ENCODE results near the gene GRB2.

GRB2 gene

DNA sequence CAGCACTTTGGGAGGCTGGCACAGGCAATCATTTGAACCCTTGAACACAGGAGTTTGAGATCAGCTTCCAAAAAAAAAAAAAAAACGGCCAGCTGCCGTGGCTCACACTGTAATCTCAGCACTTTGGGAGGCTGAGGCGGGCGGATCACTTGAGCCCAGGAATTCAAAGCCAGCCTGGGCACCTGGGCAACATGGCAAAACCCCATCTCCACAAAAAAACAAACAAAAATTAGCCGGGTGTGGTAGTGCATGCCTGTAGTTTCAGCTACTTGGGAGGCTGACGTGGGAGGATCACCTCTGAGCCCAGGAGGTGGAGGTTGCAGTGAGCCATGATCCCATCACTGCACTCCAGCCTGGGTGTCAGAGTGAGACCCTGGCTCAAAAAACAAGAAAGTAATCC, 39.0 kb downstream of the GRB2 start:
- TF ChIP-seq, protein P1, sequence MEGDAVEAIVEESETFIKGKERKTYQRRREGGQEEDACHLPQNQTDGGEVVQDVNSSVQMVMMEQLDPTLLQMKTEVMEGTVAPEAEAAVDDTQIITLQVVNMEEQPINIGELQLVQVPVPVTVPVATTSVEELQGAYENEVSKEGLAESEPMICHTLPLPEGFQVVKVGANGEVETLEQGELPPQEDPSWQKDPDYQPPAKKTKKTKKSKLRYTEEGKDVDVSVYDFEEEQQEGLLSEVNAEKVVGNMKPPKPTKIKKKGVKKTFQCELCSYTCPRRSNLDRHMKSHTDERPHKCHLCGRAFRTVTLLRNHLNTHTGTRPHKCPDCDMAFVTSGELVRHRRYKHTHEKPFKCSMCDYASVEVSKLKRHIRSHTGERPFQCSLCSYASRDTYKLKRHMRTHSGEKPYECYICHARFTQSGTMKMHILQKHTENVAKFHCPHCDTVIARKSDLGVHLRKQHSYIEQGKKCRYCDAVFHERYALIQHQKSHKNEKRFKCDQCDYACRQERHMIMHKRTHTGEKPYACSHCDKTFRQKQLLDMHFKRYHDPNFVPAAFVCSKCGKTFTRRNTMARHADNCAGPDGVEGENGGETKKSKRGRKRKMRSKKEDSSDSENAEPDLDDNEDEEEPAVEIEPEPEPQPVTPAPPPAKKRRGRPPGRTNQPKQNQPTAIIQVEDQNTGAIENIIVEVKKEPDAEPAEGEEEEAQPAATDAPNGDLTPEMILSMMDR (IDR thresholded peaks at IDR 0.05; ENCODE audit: low read depth, low read length), result no peak
- H3K4me3 ChIP-seq (ENCODE audit: low read depth, low read length), result no peak overlapping the region
- H3K36me3 ChIP-seq, result no peaks in the 10 kb centered on the region
- DNase-seq, result no peak
- no peaks in the 10 kb centered on the region for H3K27me3 ChIP-seq (ENCODE audit: insufficient read depth, low read depth, severe bottlenecking)
- H3K27ac ChIP-seq, result no peak overlapping the region
- no peaks in the 10 kb centered on the region for H3K9me3 ChIP-seq (ENCODE audit: severe bottlenecking)

DNA sequence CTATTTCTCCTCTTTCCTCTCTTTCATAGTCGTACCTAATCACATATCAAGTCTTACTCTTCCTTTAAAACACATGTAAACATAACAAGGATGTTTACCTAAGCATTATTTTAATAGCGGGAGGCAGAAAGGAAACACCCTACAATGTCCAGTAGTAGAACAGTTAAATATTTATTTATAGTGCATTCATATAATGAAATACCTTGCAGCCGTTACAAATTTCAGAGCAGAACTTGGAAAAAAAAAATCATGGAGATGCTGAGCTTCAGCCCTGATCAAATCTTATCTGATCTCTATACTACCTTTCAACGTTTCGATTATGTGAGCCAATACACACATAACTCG, 39.6 kb downstream of the GRB2 start:
- no peak for DNase-seq
- H3K9me3 ChIP-seq (ENCODE audit: severe bottlenecking), result no peaks in the 10 kb centered on the region
- H3K27me3 ChIP-seq (ENCODE audit: insufficient read depth, low read depth, severe bottlenecking), result no peaks in the 10 kb centered on the region
- H3K36me3 ChIP-seq, result no peaks in the 10 kb centered on the region
- TF ChIP-seq, protein P1 (IDR thresholded peaks at IDR 0.05; ENCODE audit: low read depth, low read length), result no peak
- no peak overlapping the region for H3K4me3 ChIP-seq (ENCODE audit: low read depth, low read length)
- H3K27ac ChIP-seq, result no peak overlapping the region

DNA sequence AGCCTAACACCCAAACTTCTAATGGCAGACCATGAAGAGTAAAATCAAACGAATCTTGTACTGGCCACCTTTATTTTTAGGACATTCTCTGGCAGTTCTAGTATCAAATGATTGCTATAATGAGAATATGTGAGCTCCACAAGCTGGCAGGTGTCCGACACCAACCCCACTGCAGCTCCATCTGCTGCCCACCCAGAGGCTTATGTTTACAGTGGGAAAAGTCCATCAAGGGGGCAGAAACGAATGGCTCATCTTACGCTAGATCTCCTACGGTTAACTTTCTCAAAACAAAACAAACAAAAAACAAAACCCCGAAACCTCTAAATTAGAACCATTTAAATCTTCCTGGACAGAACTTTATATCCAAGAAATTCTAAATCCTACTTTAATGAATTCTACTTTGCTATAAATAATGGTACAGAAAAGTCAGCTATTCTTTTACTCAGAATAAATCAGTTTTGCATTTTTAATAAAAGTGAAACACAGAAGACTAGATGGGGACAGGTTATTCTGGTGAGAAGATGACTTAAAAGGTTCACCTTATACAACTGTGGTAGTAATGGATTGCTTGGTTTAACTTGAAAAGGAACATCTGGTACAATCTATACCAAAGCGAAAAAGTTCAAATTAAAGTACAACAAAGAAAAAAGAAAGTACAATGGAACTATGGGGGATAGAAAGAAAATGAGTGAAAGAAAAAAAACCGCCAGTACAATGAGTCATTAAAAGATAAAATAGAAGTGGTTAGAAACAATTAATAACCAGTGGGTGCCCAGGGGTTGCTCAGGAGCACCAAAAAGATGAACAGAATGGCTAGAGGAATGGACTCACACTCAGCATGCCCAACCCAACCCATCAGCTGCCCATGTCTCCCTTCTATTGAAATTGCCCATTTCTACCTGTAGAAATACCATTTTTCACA, 40.2 kb downstream of the GRB2 start:
- TF ChIP-seq, protein P1 (IDR thresholded peaks at IDR 0.05; ENCODE audit: low read depth, low read length), result peak; percentile 32; the same call in 1 of the 2 replicates
- no peaks in the 10 kb centered on the region for H3K9me3 ChIP-seq (ENCODE audit: severe bottlenecking)
- H3K27ac ChIP-seq, result no peak overlapping the region
- DNase-seq, result peak; percentile 58
- H3K4me3 ChIP-seq (ENCODE audit: low read depth, low read length), result no peak overlapping the region
- H3K36me3 ChIP-seq, result no peaks in the 10 kb centered on the region
- no peaks in the 10 kb centered on the region for H3K27me3 ChIP-seq (ENCODE audit: insufficient read depth, low read depth, severe bottlenecking)

DNA sequence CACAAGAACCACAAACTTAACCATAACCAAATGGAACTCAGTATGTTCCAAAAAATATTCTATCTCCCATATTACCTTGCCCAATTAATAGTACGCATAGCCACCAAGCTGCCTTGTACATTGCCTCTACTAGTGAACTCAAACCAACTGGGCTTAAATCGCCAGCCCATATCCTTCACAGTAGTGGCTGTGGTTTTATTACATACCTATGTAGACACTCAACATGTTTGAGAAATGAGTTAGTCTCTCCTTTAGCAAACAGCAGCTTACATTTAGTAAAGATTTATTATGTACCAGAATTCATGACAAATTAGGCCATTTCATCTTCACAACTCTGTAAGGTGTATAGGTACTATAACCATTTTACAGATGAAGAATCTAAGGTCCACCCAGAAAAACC, 41.4 kb downstream of the GRB2 start:
- no peak overlapping the region for H3K4me3 ChIP-seq (ENCODE audit: low read depth, low read length)
- no peak overlapping the region for H3K27ac ChIP-seq
- no peaks in the 10 kb centered on the region for H3K27me3 ChIP-seq (ENCODE audit: insufficient read depth, low read depth, severe bottlenecking)
- no peaks in the 10 kb centered on the region for H3K9me3 ChIP-seq (ENCODE audit: severe bottlenecking)
- TF ChIP-seq, protein P1 (IDR thresholded peaks at IDR 0.05; ENCODE audit: low read depth, low read length), result no peak
- H3K36me3 ChIP-seq, result no peaks in the 10 kb centered on the region
- DNase-seq, result no peak

DNA sequence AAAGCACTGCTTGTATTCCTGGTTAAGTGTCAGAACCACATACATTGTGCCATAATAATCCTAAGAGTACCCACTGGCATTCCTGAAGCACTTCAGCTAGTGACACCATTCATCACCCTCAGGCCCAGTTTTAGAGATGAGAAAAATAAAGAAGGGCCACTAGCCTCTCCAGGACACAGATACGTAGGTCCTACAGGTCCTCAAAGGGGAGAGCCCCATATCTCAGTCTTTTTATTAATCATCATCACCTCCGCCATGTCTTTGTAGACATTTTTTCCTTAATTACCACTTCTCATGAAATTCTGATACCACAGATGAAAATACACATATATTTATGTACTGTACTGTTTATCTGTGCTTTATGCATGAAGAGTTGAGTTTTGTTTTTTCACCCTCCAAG, 43.5 kb downstream of the GRB2 start:
- TF ChIP-seq, protein P1 (IDR thresholded peaks at IDR 0.05; ENCODE audit: low read depth, low read length), result no peak
- no peak overlapping the region for H3K4me3 ChIP-seq (ENCODE audit: low read depth, low read length)
- H3K9me3 ChIP-seq (ENCODE audit: severe bottlenecking), result no peaks in the 10 kb centered on the region
- H3K36me3 ChIP-seq, result no peaks in the 10 kb centered on the region
- H3K27me3 ChIP-seq (ENCODE audit: insufficient read depth, low read depth, severe bottlenecking), result no peaks in the 10 kb centered on the region
- no peak for DNase-seq
- no peak overlapping the region for H3K27ac ChIP-seq
